ENCODE results near the gene XRCC1.

The XRCC1 gene

GRCh38 chr19:43612374-43612773 is 37.0 kb upstream of the XRCC1 start:
- H3K4me3 ChIP-seq, result no peak overlapping the region
- TF ChIP-seq CTCF (IDR thresholded peaks at IDR 0.05), result no peak
- H3K4me1 ChIP-seq, result no peaks in the 10 kb centered on the region

DNA sequence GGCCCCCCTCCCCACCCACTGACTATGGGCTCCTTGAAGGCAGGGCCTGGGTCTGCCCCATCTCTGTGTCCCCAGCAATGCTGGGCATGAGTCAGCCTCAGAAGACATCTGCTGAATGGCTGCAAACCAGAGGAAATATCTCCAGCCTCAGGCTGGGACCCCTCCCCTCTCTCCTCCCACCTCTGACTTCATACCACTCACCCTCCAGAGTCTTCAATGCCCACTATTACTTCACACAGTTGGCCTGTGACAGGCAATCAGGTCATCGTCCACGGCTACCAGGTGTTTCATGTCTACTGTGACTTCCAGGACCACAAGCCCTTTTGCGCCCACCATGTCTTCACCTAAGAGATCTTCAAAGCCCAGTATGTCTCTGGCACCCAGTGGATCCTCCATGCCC is 36.5 kb upstream of the XRCC1 start, which contains the start of gene SRRM5:
Gene SRRM5 (plus strand): TSS at position 301 of the 400 bp plus-strand sequence. CDS start 34 bp downstream, at position 335.
- no peak for TF ChIP-seq CTCF (IDR thresholded peaks at IDR 0.05)
- H3K9me3 ChIP-seq, result no peaks in the 10 kb centered on the region
- no peaks in the 10 kb centered on the region for H3K4me1 ChIP-seq
- no peak within 1 kb of the TSS for H3K4me3 ChIP-seq
- no peak for DNase-seq
- no peaks in the 10 kb centered on the region for H3K27me3 ChIP-seq
- intact Hi-C loops (cut with DNase I; ENCODE audit: low total_unique reads), result no loop called here
- no peak within 1 kb of the TSS for H3K27ac ChIP-seq
- peaks cover 28 to 52% (median 43%) of the 10 kb centered on the region in 3 donors for H3K36me3 ChIP-seq

More at GRCh38 chr19:43612374-43612773, 37.0 kb upstream of the XRCC1 start:
- no peaks in the 10 kb centered on the region for H3K27me3 ChIP-seq
- H3K27ac ChIP-seq, result no peak overlapping the region
- DNase-seq, result no peak
- intact Hi-C loops (cut with DNase I; ENCODE audit: low total_unique reads), result no loop called here
- peaks cover 25 to 50% (median 39%) of the 10 kb centered on the region in 3 donors for H3K36me3 ChIP-seq
- no peaks in the 10 kb centered on the region for H3K9me3 ChIP-seq

DNA sequence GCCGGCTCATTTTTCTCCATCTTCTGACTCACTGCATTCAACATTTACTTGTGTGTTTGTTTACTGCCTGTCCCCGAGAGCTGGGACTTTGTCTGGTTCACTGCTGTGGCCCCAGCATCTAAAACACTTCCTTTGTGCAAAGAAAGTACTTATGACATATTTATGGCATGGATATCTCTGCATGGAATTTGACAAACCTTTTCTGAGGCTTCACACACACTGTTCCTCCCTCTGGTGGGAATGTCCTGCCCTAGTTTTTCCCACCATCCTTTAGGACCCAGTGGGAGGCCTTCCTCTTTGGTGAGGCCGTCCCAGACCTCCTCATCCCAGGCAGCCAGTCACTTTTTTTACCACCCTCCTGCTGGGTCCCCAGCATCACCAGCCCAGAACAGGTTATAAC is 35.2 kb upstream of the XRCC1 start:
- TF ChIP-seq CTCF (IDR thresholded peaks at IDR 0.05), result no peak
- Histone ChIP-seq H3K36me3 (peaks cover 31 to 52% (median 43%) of the 10 kb centered on the region in 3 donors), H3K9me3 (no peaks in the 10 kb centered on the region), H3K27me3 (no peaks in the 10 kb centered on the region), H3K27ac (no peak overlapping the region), H3K4me3 (no peak overlapping the region), H3K4me1 (no peaks in the 10 kb centered on the region)
- intact Hi-C loops (cut with DNase I; ENCODE audit: low total_unique reads), result no loop called here
- no peak for DNase-seq

- Histone ChIP-seq H3K27me3 (no peaks in the 10 kb centered on the region), H3K4me3 (no peak overlapping the region), H3K4me1 (no peaks in the 10 kb centered on the region), H3K36me3 (peaks cover 31 to 52% (median 43%) of the 10 kb centered on the region in 3 donors), H3K27ac (no peak overlapping the region), H3K9me3 (no peaks in the 10 kb centered on the region)
- intact Hi-C loops (cut with DNase I; ENCODE audit: low total_unique reads), result no loop called here
- DNase-seq, result no peak
- TF ChIP-seq CTCF (IDR thresholded peaks at IDR 0.05), result no peak
Measured at GRCh38 chr19:43609872-43610271, 34.5 kb upstream of the XRCC1 start.

DNA sequence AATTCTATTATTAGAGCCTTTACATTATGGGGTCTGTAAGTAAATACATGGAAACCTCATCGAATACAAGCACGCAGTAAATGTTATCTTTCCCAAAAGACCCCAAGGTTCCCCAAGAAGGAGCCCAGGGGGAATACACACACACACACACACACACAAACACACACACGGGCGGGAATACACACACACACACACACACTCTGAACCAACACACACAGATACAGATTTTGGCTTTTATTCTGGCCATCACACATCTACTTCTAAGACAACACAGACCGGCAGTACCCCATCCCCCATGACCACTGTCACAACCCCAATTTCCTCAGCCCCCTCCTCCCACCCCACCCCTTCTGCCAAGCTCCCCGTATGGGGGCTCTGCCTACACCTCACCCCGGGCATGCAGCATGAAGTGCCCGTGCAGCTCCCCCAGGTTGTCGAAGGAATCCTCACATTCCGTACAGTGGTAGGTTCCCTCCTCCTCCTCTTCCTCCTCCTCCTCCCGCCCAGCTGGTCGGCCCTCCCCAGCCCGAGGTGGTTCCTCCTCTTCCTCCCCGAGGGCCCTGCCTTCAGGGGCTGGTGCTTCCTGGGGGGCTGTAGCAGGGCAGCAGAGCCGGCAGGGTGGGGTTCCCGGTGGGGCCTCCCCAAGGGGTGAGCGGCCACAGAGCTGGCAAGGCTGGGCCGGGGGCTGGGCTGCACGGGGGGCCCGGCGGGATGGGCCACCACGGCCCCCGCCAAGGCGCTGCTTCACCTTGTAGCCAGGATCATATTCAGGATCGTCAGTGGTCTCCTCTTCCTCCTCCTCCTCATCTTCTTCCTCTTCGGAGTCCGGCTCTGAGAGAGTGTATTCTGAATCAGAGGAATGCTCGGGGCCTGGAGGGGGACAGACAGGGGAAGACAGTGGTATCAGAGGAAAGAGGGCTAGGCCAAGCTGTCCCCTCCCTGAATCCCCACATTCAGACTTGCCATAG is 32.2 kb upstream of the XRCC1 start:
- Histone ChIP-seq H3K36me3 (peaks cover 15 to 32% (median 24%) of the 10 kb centered on the region in 3 donors), H3K27ac (no peak overlapping the region), H3K9me3 (no peaks in the 10 kb centered on the region), H3K27me3 (no peaks in the 10 kb centered on the region), H3K4me3 (no peak overlapping the region), H3K4me1 (no peaks in the 10 kb centered on the region)
- intact Hi-C loops (cut with DNase I; ENCODE audit: low total_unique reads), result no loop called here
- TF ChIP-seq CTCF (IDR thresholded peaks at IDR 0.05), result no peak
- no peak for DNase-seq
